ENCODE data around the gene STXBP6.

- TF ChIP-seq CTCF (IDR thresholded peaks at IDR 0.05; ENCODE audit: low read depth, low read length) (no peak), POLR2A (IDR thresholded peaks at IDR 0.05; ENCODE audit: extremely low read depth, insufficient read length) (no peak), MYC (IDR thresholded peaks at IDR 0.05; ENCODE audit: low read depth, low read length) (no peak)
Observed at GRCh38 chr14:25090716-25091454, 40.9 kb upstream of the STXBP6 start.

Data from NB4 (cell line).